SKM-1 treated with dmso at 0.1 percent for 144 hours (cell line): ENCODE data around the gene TEF.
"Not testable (repeated sequence)": the region's sequence is repeated elsewhere in the genome, so short reads cannot be mapped to it uniquely, and the experiment has no call there.

Source experiments
- DNase-seq: peaks from one replicate; lab custom pipeline; 2025; ENCODE audit not compliant: unreplicated experiment; lab: John Stamatoyannopoulos, UW

TEF gene

GRCh38 chr22:41417622-41418390 is 36.1 kb downstream of the TEF start:
- DNase-seq: no peak

GRCh38 chr22:41418717-41419116 is 37.0 kb downstream of the TEF start:
- DNase-seq: no peak

- DNase-seq: no peak
Observed at GRCh38 chr22:41425660-41426365, 44.1 kb downstream of the TEF start.

GRCh38 chr22:41429232-41429950 is 47.6 kb downstream of the TEF start:
- DNase-seq: no peak

- no peak for DNase-seq
Observed at GRCh38 chr22:41429951-41430332, 48.2 kb downstream of the TEF start.

GRCh38 chr22:41431656-41432055 is 49.9 kb downstream of the TEF start:
- DNase-seq: no peak

GRCh38 chr22:41433480-41433879 is 51.7 kb downstream of the TEF start:
- not testable (repeated sequence) for DNase-seq

GRCh38 chr22:41434361-41435003 is 52.7 kb downstream of the TEF start:
- DNase-seq: not testable (repeated sequence)

- no peak for DNase-seq
Observed at GRCh38 chr22:41435560-41435959, 53.8 kb downstream of the TEF start.

- DNase-seq: no peak
Observed at GRCh38 chr22:41436322-41437113, 54.8 kb downstream of the TEF start.

GRCh38 chr22:41437198-41437597 is 55.5 kb downstream of the TEF start:
- no peak for DNase-seq

- DNase-seq: not testable (repeated sequence)
Observed at GRCh38 chr22:41440511-41440910, 58.8 kb downstream of the TEF start.

GRCh38 chr22:41442240-41442792 is 60.6 kb downstream of the TEF start:
- DNase-seq: no peak

- peak; percentile 71 for DNase-seq
Observed at GRCh38 chr22:41444360-41445128, 62.8 kb downstream of the TEF start.

GRCh38 chr22:41445129-41446056 is 63.7 kb downstream of the TEF start:
- DNase-seq: no peak

- DNase-seq: no peak
Observed at GRCh38 chr22:41446057-41446501, 64.3 kb downstream of the TEF start.

- peak; percentile 86 for DNase-seq
Observed at GRCh38 chr22:41446639-41447434, 65.1 kb downstream of the TEF start, which contains the start of gene TOB2. TOB2 (minus strand) TSS chr22:41446801; CDS start chr22:41437345, 9,456 bp downstream.
